ENCODE measurements around the gene BMP2.

Gene BMP2

GRCh38 chr20:6732851-6733250 lies 34.6 kb upstream of the BMP2 start:
- no peak for TF ChIP-seq CTCF (IDR thresholded peaks at IDR 0.05; ENCODE audit: borderline replicate concordance, insufficient read depth, low read depth, low read length)
- H3K4me3 ChIP-seq (ENCODE audit: low read depth, low read length): no peak overlapping the region

GRCh38 chr20:6733965-6734364 lies 33.5 kb upstream of the BMP2 start:
- no peak for TF ChIP-seq CTCF (IDR thresholded peaks at IDR 0.05; ENCODE audit: borderline replicate concordance, insufficient read depth, low read depth, low read length)
- no peak overlapping the region for H3K4me3 ChIP-seq (ENCODE audit: low read depth, low read length)

GRCh38 chr20:6735942-6736845 lies 31.3 kb upstream of the BMP2 start:
- TF ChIP-seq CTCF (IDR thresholded peaks at IDR 0.05; ENCODE audit: borderline replicate concordance, insufficient read depth, low read depth, low read length): no peak
- no peak overlapping the region for H3K4me3 ChIP-seq (ENCODE audit: low read depth, low read length)

GRCh38 chr20:6739406-6739805 lies 28.1 kb upstream of the BMP2 start:
- no peak for TF ChIP-seq CTCF (IDR thresholded peaks at IDR 0.05; ENCODE audit: borderline replicate concordance, insufficient read depth, low read depth, low read length)

GRCh38 chr20:6740096-6740495 lies 27.4 kb upstream of the BMP2 start:
- no peak for TF ChIP-seq CTCF (IDR thresholded peaks at IDR 0.05; ENCODE audit: borderline replicate concordance, insufficient read depth, low read depth, low read length)
- H3K4me3 ChIP-seq (ENCODE audit: low read depth, low read length): no peak overlapping the region

More at GRCh38 chr20:6739406-6739805, 28.1 kb upstream of the BMP2 start:
- H3K4me3 ChIP-seq (ENCODE audit: low read depth, low read length): no peak overlapping the region

- H3K4me3 ChIP-seq (ENCODE audit: low read depth, low read length): no peak overlapping the region
- no peak for TF ChIP-seq CTCF (IDR thresholded peaks at IDR 0.05; ENCODE audit: borderline replicate concordance, insufficient read depth, low read depth, low read length)
These were observed 23.3 kb upstream of the BMP2 start for GRCh38 chr20:6744180-6744579.

- TF ChIP-seq CTCF (IDR thresholded peaks at IDR 0.05; ENCODE audit: borderline replicate concordance, insufficient read depth, low read depth, low read length): no peak
- no peak overlapping the region for H3K4me3 ChIP-seq (ENCODE audit: low read depth, low read length)
These were observed 22.7 kb upstream of the BMP2 start for GRCh38 chr20:6744805-6745204.

Data from GM12875 (cell line).